Activated effector memory CD4-positive, alpha-beta T cell treated with Interleukin-2 at 50 U/mL for 16 hours (primary cell): ENCODE results near the gene POLR1D.
"Not testable (repeated sequence)": the region's sequence is repeated elsewhere in the genome, so short reads cannot be mapped to it uniquely, and the experiment has no call there.

Experiments used
- DNase-seq: peaks from one replicate; pipeline ENCODE4 v3.0.0-alpha.2; 2020

The POLR1D gene

GRCh38 chr13:27619093-27619727 is 2.5 kb upstream of the POLR1D start:
- DNase-seq: no peak

GRCh38 chr13:27619728-27620376 is 1.8 kb upstream of the POLR1D start:
- no peak for DNase-seq

GRCh38 chr13:27620377-27621115 is 1.1 kb upstream of the POLR1D start, which contains the start of gene LNX2:
TSS of gene LNX2 (minus strand) at chr13:27620529. CDS start at chr13:27581703, 38,826 bp downstream.
- peak; percentile 97 for DNase-seq

- no peak for DNase-seq
Measured at GRCh38 chr13:27621116-27621365, 651 bp upstream of the POLR1D start.

GRCh38 chr13:27622102-27622820 is 569 bp downstream of the POLR1D start:
- DNase-seq: no peak

- DNase-seq: no peak
Measured at GRCh38 chr13:27622881-27623280, 1.2 kb downstream of the POLR1D start.

- no peak for DNase-seq
Measured at GRCh38 chr13:27624071-27624470, 2.4 kb downstream of the POLR1D start.

GRCh38 chr13:27625839-27626238 is 4.1 kb downstream of the POLR1D start:
- DNase-seq: no peak

GRCh38 chr13:27627380-27627779 is 5.7 kb downstream of the POLR1D start:
- no peak for DNase-seq

GRCh38 chr13:27628081-27628480 is 6.4 kb downstream of the POLR1D start:
- DNase-seq: no peak

GRCh38 chr13:27628766-27629165 is 7.1 kb downstream of the POLR1D start:
- not testable (repeated sequence) for DNase-seq

GRCh38 chr13:27631156-27631555 is 9.5 kb downstream of the POLR1D start:
- no peak for DNase-seq

- DNase-seq: no peak
Measured at GRCh38 chr13:27631665-27632064, 10.0 kb downstream of the POLR1D start.

GRCh38 chr13:27632214-27632613 is 10.5 kb downstream of the POLR1D start:
- no peak for DNase-seq

GRCh38 chr13:27632648-27633047 is 11.0 kb downstream of the POLR1D start:
- DNase-seq: no peak

- DNase-seq: no peak
Measured at GRCh38 chr13:27634231-27634630, 12.5 kb downstream of the POLR1D start.

GRCh38 chr13:27634791-27635190 is 13.1 kb downstream of the POLR1D start:
- DNase-seq: no peak

GRCh38 chr13:27635266-27635665 is 13.6 kb downstream of the POLR1D start:
- DNase-seq: no peak

GRCh38 chr13:27636589-27637288 is 15.0 kb downstream of the POLR1D start:
- DNase-seq: no peak

GRCh38 chr13:27637289-27637626 is 15.6 kb downstream of the POLR1D start:
- no peak for DNase-seq

- DNase-seq: no peak
Measured at GRCh38 chr13:27638001-27638400, 16.3 kb downstream of the POLR1D start.

- no peak for DNase-seq
Measured at GRCh38 chr13:27638521-27638920, 16.8 kb downstream of the POLR1D start.

- DNase-seq: no peak
Measured at GRCh38 chr13:27639186-27639585, 17.5 kb downstream of the POLR1D start.
